Measurements from ENCODE around the gene S100A5. TPM values are rescaled to one million over a fixed set of nuclear protein-coding genes. Genes with fewer than 3 reads are reported as not detected.

Gene S100A5
- total and polyA plus RNA-seq, 9 of the 15 experiments (the other 6 are each of a cell fraction or from before 2014, with no cell fraction given), result 0.56 to 1.4 (median 0.64) TPM; not detected in 5

- TF ChIP-seq ZNF511 (CRISPR knock-in tag; IDR thresholded peaks at IDR 0.05) (no peak), PCBP2 (IDR thresholded peaks at IDR 0.05; ENCODE audit: low read depth, low read length, poor library complexity, severe bottlenecking) (no peak), MXI1 (IDR thresholded peaks at IDR 0.05; ENCODE audit: low read depth, low read length) (no peak), RAD51 (IDR thresholded peaks at IDR 0.05; ENCODE audit: borderline replicate concordance, low read depth) (peak; percentile 98), ARID2 (IDR thresholded peaks at IDR 0.05) (no peak), JUN (IDR thresholded peaks at IDR 0.05; ENCODE audit: borderline replicate concordance, low read depth, low read length) (no peak), JUN (CRISPR knock-in tag; IDR thresholded peaks at IDR 0.05; ENCODE audit: borderline replicate concordance) (no peak), KAT8 (IDR thresholded peaks at IDR 0.05; ENCODE audit: low read depth) (no peak), FOSL1 (tag; conservative IDR thresholded peaks at IDR 0.05) (peak; percentile 42), ZNF76 (CRISPR knock-in tag; IDR thresholded peaks at IDR 0.05; ENCODE audit: borderline replicate concordance) (no peak), SUPT5H (IDR thresholded peaks at IDR 0.05) (no peak), FIP1L1 (IDR thresholded peaks at IDR 0.05; ENCODE audit: low read depth, low read length, poor library complexity, severe bottlenecking) (no peak), CREB5 (CRISPR knock-in tag; IDR thresholded peaks at IDR 0.05) (no peak), STAT6 (CRISPR knock-in tag; IDR thresholded peaks at IDR 0.05) (no peak), ATF1 (CRISPR knock-in tag; IDR thresholded peaks at IDR 0.05) (no peak), ATF1 (tag; IDR thresholded peaks at IDR 0.05) (no peak), ZC3H11A (IDR thresholded peaks at IDR 0.05; ENCODE audit: low read depth, low read length) (no peak), ELF1 (tag; IDR thresholded peaks at IDR 0.05) (peak; percentile 60; the same call in 1 of the 2 replicates), L3MBTL2 (IDR thresholded peaks at IDR 0.05) (peak; percentile 21; the same call in 1 of the 2 replicates)
- TF ChIP-seq, protein P1, sequence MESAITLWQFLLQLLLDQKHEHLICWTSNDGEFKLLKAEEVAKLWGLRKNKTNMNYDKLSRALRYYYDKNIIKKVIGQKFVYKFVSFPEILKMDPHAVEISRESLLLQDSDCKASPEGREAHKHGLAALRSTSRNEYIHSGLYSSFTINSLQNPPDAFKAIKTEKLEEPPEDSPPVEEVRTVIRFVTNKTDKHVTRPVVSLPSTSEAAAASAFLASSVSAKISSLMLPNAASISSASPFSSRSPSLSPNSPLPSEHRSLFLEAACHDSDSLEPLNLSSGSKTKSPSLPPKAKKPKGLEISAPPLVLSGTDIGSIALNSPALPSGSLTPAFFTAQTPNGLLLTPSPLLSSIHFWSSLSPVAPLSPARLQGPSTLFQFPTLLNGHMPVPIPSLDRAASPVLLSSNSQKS (CRISPR knock-in tag; IDR thresholded peaks at IDR 0.05), result no peak
- TF ChIP-seq, protein P2, sequence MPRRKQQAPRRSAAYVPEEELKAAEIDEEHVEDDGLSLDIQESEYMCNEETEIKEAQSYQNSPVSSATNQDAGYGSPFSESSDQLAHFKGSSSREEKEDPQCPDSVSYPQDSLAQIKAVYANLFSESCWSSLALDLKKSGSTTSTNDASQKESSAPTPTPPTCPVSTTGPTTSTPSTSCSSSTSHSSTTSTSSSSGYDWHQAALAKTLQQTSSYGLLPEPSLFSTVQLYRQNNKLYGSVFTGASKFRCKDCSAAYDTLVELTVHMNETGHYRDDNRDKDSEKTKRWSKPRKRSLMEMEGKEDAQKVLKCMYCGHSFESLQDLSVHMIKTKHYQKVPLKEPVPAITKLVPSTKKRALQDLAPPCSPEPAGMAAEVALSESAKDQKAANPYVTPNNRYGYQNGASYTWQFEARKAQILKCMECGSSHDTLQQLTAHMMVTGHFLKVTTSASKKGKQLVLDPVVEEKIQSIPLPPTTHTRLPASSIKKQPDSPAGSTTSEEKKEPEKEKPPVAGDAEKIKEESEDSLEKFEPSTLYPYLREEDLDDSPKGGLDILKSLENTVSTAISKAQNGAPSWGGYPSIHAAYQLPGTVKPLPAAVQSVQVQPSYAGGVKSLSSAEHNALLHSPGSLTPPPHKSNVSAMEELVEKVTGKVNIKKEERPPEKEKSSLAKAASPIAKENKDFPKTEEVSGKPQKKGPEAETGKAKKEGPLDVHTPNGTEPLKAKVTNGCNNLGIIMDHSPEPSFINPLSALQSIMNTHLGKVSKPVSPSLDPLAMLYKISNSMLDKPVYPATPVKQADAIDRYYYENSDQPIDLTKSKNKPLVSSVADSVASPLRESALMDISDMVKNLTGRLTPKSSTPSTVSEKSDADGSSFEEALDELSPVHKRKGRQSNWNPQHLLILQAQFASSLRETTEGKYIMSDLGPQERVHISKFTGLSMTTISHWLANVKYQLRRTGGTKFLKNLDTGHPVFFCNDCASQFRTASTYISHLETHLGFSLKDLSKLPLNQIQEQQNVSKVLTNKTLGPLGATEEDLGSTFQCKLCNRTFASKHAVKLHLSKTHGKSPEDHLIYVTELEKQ (CRISPR knock-in tag; IDR thresholded peaks at IDR 0.05), result 0 out of 2 replicates have a peak, but pooled peaks have one; percentile 62
These were observed 2.4 kb downstream of the S100A5 start (continued) for GRCh38 chr1:153538315-153538821.

Measured in K562 (cell line).